Hypothalamus (tissue), 51 donors: ENCODE data around the gene TNN.
"Not testable (repeated sequence)": the region's sequence is repeated elsewhere in the genome, so short reads cannot be mapped to it uniquely, and the experiment has no call there.

Experiments
- DNase-seq, 51 donors: peaks; one replicate each; lab custom pipeline; 2025; lab: John Stamatoyannopoulos, UW

The TNN gene

GRCh38 chr1:175102166-175102565 lies 34.5 kb downstream of the TNN start:
- not testable (repeated sequence) for DNase-seq

GRCh38 chr1:175106536-175106935 lies 38.9 kb downstream of the TNN start:
- not testable (repeated sequence) for DNase-seq

GRCh38 chr1:175108331-175108820 lies 40.7 kb downstream of the TNN start:
- DNase-seq = not testable (repeated sequence)

GRCh38 chr1:175114996-175115395 lies 47.4 kb downstream of the TNN start:
- no peak for DNase-seq

GRCh38 chr1:175116210-175116798 lies 48.7 kb downstream of the TNN start:
- no peak for DNase-seq

GRCh38 chr1:175116903-175117302 lies 49.3 kb downstream of the TNN start:
- no peak for DNase-seq

GRCh38 chr1:175118375-175119367 lies 51.0 kb downstream of the TNN start:
- DNase-seq = no peak

- no peak for DNase-seq
Measured at GRCh38 chr1:175120511-175120910, 52.9 kb downstream of the TNN start.

- DNase-seq = no peak
Measured at GRCh38 chr1:175124861-175125260, 57.2 kb downstream of the TNN start.

- DNase-seq = no peak
Measured at GRCh38 chr1:175126347-175126746, 58.7 kb downstream of the TNN start.

- DNase-seq = no peak
Measured at GRCh38 chr1:175127565-175127964, 59.9 kb downstream of the TNN start.

GRCh38 chr1:175128523-175128922 lies 60.9 kb downstream of the TNN start:
- no peak for DNase-seq

- no peak for DNase-seq
Measured at GRCh38 chr1:175129182-175129581, 61.5 kb downstream of the TNN start.

- DNase-seq = no peak
Measured at GRCh38 chr1:175129644-175129996, 62.0 kb downstream of the TNN start.

- peak in 1 of 51 donors; percentile 11 for DNase-seq
Measured at GRCh38 chr1:175129997-175130648, 62.5 kb downstream of the TNN start.

GRCh38 chr1:175130649-175131045 lies 63.0 kb downstream of the TNN start:
- no peak for DNase-seq

- DNase-seq = no peak
Measured at GRCh38 chr1:175131095-175131494, 63.5 kb downstream of the TNN start.

- no peak for DNase-seq
Measured at GRCh38 chr1:175132436-175132835, 64.8 kb downstream of the TNN start.

- DNase-seq = peak in 1 of 51 donors; percentile 17
Measured at GRCh38 chr1:175133673-175134435, 66.2 kb downstream of the TNN start.

GRCh38 chr1:175134500-175134899 lies 66.9 kb downstream of the TNN start:
- no peak for DNase-seq

- no peak for DNase-seq
Measured at GRCh38 chr1:175136246-175136645, 68.6 kb downstream of the TNN start.
